Islet of Langerhans (tissue), 1 donor: ENCODE data around the gene FBXO31.
"Not testable (repeated sequence)": the region's sequence is repeated elsewhere in the genome, so short reads cannot be mapped to it uniquely, and the experiment has no call there.

Source experiments
- FAIRE-seq: peaks from one replicate; lab custom pipeline; 2011; peaks lifted over from hg19 to GRCh38; lab: Jason Lieb, UNC

The FBXO31 gene

DNA sequence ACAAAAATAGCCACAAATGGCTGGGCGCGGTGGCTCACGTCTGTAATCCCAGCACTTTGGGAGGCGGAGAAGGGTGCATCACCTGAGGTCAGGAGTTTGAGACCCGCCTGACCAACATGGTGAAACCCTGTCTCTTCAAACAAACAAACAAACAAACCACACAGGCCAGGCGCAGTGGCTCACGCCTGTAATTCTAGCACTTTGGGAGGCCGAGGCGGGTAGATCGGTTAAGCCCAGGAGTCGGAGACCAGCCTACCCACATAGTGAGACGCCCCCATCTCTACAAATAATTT lies 1.2 kb upstream of the FBXO31 start:
- not testable (repeated sequence) for FAIRE-seq

DNA sequence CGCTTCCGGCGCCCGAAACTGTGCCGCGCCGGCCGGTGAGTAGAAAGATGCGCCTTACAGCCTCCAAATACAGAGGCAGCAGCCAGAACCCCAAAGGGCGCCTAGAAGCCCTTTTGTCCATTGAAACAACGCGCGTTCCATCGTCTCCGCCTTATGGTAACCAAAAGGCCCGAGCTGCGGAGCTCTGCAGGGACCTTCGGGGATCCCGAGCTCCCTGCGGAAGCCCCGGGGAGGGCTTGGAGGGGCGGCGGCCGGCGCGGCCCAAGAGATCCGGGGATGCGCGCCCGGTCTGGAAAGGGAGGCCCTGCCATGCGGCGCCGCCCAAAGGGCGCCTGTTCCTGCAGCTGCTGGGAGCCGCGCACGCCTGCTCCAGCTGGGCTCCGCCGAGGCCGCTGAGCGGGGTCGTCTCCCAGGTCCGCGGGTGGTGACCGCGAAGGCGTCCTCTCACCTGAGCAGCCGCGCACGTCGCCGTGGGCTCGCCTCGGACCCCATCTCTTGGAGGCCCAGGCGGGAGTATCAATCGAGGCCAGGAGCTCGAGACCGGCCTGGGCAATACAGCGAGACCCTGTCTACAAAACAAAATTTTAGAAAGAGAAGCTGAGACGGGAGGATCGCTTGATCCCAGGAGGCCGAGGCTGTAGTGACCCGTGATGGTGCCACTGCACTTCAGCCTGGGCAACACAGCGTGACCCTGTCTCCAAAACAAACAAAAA lies 742 bp upstream of the FBXO31 start:
- no peak for FAIRE-seq

DNA sequence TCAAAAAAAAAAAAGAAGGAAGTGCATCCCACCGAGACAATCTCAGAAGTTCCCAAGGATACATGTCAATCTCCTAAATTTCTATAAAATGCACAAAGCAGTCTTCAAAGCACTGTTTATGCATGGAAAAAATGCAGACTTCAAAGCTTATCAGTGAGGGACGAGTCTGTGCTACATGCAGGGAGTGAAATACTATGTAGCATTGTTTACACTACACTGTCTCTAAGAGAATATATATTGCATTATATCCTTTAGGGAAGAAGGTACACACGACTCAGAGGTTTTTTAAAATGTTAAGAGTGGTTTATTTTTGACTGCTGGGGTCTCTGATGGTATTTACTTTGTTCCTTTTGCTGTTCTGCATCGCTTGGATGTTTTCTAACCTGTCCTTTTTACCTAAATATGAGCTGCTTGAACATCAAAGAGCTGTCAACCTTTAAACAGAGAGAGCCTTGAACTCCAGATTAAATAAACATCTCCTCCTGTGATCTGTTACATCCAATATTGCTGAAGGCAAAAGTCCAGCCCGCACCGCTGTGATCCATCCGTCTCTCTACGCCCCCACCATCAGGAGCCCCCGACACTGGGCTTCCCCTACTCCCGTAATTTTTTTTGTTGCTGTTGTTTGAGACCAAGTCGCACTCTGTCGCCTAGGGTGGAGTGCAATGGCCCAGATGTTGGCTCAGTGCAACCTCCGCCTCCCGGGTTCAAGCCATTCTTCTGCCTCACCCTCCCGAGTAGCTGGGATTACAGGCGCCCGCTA lies 1.4 kb downstream of the FBXO31 start:
- no peak for FAIRE-seq

DNA sequence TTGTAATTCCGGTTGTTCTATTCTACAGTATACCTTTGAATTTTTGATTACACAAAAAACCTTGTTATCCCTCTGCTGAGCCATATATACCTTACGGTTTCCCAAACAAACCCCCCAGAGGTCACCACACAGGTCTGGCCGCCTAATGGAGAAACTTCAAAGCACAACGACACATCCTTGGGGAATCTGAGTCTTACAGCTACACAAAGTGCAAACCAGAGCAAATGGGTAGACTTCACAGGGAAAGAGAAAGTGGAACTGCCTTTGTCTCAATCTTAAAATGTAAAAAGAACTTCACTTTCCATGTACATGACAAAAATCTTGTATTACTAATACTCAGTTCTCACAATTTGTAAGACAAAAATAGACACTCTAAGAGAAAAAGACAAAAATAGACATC lies 2.7 kb downstream of the FBXO31 start:
- FAIRE-seq: no peak

DNA sequence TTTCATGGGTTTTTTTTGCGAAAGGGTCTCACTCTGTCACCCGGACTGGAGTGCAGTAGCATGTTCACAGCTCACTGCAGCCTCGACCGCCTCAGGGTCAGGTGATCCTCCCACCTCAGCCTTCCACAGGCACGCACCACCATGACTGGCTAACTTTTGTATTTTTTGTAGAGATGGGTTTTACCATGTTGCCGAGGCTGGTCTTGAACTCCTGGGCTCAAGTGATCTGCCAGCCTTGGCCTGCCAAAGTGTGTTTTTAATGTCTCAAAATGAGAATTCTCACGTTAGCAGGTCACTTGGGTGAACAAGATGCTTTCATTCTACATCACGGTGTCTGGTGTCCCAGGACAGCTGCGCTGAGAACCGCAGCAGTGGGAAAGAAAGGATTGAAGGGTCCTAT lies 3.2 kb downstream of the FBXO31 start:
- no peak for FAIRE-seq

DNA sequence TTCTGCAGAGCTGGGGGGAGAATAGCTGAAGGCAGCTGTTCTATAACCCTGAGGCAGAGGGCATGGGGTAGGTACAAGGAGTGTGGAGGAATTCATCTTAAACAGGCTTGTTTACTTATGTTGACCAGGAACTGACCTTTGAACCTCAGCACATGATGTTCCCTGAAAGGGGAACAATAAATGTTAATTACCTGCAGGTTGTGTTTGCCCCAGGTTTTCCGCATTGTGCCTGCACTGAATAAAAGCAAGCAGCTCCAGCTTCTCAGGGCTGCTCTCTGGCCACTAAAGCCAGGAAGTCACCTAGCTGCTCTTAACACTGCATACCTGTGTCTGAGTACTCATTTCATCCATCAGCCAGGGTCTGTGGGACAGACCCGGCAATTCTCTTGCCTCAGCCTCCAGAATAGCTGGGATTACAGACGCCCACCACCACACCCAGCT lies 4.2 kb downstream of the FBXO31 start:
- FAIRE-seq: not testable (repeated sequence)

DNA sequence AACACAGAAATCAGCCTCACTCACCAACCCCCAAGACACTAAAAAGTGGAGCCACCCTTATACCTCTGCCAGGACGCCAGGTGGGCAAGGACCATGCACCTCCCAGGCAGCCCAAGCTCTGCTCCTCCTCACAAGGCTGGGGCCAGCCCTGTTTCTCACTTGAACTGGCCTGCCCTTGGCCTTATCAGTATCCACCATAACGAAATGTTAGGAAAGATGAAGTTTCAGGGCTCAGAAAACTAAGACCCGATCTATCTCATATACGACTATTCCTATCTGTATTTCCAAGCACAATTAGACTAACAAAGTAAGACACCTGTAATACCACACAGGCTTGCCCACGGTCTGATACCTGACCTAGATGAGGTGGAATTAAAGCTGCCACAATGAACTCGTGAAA lies 6.9 kb downstream of the FBXO31 start:
- FAIRE-seq: no peak

DNA sequence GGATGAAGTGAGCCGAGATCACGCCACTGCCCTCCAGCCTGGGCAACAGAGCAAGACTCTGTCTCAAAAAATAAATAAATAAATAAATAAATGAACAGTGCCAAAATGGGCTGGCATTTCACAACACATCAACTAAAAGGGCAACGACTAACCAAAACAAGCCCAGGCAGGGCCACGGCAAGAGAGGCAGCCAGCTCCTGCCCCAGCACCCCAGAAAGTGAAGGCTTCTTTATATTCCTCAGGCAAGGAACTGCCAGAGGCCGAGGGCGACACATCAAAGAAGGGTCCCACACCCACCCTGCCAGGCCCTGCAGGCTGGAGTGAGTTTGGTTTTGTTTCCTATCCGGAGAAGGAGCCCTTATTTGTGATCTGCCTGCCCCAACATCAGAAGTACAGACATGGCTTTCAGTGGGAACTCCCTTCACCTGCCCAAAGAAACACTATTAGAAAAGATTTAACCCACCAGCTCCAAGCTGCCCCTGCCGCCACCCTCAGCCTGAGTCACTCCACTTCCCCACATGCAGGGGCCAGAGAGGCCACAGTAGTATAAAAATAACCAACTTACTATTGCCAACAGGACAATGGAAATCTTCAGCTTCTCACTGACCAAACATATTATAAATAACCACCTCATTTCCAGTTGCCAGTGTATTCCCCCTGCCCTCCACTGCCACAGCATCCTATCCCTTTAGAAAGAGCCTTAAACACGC lies 8.0 kb downstream of the FBXO31 start:
- no peak for FAIRE-seq

DNA sequence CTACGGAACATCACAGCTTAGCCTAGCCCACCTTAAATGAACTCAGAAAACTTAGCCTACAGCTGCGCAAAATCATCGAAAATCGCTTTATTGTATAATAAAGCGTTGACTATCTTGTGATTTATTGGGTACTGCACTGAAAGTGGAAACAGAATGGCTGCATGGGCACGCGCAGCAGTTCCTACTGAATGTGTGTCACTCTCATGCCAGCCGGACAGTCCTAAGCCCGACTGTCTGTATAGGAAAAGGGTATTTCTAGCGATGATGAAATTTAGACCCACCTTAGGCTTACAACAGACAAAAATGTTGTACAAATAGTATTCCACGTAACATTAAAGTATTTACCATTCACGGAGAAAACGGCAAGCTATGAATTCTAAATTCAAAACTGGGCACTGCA lies 9.3 kb downstream of the FBXO31 start:
- FAIRE-seq: no peak

DNA sequence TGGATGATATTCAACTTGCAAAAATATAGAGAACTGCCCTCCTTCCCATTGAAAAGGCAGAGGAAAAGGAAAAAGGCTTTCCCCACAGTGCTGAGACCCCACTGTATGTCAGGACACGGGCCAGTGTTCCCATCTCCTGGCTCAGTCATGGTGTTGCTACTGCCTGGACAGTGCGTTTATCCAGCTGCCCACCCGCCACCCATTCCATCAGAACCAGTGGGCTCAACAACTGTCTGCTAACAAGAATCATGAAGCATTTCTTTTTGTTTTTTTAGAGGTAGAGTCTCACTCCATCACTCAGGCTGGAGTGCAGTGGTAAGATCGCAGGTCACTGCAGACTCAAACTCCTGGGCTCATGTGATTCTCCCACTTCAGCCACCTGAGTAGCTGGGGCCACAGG lies 11.3 kb downstream of the FBXO31 start:
- no peak for FAIRE-seq

DNA sequence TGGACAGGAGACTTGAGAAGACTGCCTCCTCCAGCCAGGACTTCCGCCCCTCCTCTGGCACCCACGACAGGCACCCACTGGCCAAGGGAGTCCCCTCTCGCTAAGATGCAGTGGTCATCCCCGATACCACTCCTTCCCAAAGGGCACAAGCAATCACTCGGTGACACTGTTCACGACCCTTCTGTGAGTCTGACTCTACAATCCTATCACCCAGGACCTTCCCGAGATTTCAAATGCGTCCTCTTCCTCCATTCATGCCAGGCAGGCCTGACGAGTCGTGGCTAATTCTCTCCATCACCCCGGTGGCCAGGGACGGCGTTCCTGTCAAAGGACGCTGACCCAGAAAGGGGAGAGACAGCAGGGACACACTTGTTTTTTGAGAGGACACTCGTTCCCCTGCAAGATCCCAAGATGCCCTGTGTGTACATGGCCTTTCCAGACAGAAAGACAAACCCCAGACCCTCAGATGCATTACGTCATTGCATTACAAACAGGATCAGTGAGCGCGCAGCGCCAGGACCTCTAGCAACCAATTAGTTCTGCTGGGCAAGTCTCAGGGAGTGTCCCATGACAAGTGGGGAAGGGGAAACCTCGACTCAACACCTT lies 12.2 kb downstream of the FBXO31 start:
- FAIRE-seq: no peak

DNA sequence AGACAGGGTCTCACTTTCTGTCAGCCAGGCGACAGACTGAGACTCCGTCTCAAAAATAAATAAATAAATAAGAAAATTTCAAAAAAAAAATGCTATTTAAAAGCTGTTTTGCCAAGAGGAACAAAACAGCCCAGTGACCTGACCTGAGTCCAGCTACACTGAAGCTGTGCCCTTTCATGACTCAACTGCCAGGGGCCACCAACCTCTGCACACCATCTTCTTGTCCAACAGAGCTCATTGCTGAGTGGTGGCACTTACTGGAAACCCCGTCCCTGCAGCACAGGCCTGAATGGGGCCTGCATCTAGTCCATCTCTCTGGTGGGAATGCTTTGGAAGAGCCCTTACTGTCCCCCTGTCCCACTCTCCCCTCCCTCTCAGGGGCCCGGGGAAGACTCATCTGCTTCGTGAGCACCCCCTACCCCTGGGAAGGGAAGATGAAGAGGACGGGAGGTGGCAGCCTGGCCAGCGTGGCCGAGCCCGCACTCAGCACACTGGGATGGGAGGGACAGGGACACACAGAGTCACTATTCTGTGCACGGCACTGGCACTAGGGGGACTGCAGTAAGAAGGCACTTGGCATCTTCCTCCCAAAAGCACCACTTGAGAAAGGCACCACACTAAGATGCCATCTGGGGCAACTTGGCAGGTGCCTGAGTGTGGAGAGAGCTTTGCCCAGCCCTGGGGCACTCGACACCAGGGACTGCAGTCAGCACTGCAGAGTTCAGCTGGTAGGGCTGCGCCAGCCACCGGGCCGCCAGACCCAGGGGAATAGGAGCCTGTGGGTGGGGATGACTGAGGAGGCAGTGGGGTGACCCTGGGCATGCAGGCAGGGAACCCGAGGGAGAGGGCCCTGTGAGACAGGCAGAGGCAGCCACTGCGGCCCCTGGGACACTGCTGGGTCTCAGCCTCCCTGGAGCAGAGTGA lies 13.5 kb downstream of the FBXO31 start:
- FAIRE-seq: no peak

DNA sequence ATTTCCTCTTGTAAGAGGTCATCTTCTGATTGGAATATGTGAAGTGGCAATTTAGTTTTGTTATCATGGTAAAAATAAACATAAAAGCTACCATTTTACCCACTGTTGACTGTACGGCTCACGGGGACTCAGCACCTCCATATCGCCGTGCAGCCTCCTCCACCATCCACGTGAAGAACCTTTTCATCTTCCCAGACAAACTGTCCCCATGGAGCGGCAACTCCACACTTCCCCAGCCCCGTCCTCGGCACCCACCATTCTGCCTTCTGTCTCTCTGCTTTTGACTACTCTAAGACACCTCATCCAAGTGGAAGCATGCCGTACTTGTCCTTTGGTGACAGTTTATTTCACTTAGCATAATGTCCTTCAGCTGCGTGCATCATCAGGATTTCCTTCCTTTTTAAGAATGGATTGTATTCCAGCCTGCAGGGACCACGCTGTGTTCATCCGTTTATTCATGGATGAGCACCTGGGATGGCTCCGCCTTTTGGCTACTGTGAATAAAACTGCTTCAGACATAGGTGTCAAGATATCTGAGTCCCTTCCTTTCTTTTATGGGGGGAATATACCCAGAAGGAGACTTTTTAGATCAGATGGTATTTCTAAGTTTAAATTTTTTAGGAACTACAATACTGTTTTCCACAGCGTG lies 14.3 kb downstream of the FBXO31 start:
- FAIRE-seq: no peak

DNA sequence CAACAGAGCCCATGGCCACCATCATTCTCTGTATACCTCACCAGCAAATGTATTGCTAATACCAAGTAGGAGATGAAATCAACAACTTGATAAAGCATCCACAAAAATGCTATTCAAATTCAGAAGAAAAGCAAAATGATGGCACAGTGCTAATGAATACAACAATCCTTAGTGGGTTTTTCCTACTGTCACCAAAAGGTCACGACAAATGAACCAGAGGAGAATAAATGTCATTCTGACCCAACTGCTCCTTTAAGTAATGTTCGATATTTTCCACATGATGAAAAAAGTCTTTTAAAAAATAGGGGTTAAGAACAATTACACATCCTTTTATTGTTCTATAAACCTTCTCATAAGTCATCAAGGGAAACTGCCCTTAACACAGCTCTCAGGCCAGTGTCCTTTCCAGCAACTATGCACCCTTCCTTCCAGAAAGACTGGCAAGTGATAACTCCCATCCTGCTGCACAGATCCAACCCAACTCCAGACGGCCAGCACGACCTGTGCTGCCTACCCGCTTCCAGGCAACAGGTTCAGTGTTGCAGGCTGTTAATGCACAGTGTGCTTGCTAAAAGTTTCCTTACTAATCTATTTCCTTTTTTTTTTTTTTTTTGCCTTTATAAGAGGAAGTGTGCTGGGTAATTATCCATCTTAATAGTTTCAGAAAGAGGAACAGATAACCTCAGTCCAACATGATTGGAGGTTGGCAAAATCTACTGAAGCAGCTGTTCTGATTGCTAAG lies 15.4 kb downstream of the FBXO31 start:
- no peak for FAIRE-seq

DNA sequence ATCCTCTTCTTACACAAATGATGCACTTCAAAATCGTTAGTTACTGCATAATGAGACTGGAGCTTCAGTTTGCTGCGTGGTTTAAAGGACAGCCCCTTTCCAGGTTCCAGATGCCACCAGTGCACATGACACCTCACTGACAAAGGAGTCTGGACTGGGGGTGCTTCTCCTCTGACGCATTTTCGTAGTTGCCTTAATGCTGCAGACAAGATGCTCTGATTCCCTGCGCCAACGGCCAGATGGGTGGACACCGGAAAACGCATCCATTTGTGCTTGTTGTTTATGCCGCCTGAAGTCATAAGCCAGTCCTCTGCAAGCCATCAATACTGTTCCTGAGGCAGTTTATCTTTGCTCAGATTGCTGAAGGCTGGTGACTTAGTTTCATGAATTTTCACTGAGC lies 16.0 kb downstream of the FBXO31 start:
- FAIRE-seq: no peak

DNA sequence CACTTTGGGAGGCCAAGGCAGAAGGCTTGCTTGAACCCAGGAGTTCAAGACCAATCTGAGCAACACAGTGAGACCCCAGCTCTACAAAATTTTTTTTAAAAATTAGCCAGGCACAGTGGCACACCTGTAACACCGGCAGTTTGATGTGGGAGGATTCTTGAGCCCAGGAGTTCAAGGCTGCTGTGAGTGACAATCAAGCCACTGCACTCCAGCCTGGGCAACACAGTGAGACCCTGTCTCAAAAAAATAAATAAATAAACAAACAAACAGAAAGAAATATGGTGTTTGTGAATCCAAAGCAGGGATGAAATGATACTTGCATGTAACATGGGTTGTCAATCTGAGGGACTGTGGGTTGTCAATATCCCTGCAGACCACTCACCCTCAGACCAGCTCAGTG lies 16.6 kb downstream of the FBXO31 start:
- no peak for FAIRE-seq

DNA sequence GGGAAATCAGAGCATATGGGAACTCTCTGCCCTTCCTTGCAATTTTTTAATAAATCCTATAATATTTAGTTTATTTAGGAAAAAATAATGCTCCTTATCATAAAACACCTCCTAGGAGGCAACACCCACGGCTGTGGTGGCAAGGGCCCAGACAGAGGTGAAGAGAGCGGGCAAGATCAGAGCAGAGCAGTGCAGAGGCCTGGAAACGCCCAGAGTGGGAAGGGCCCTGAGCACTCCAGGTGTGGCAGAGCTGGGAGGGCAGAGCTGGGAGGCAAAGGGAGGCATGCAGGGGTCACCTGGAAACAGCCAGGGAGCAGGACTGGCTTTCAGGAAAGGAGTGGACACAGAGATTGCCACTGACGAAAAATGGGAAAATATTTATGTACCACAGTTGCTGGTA lies 17.3 kb downstream of the FBXO31 start:
- FAIRE-seq: no peak

DNA sequence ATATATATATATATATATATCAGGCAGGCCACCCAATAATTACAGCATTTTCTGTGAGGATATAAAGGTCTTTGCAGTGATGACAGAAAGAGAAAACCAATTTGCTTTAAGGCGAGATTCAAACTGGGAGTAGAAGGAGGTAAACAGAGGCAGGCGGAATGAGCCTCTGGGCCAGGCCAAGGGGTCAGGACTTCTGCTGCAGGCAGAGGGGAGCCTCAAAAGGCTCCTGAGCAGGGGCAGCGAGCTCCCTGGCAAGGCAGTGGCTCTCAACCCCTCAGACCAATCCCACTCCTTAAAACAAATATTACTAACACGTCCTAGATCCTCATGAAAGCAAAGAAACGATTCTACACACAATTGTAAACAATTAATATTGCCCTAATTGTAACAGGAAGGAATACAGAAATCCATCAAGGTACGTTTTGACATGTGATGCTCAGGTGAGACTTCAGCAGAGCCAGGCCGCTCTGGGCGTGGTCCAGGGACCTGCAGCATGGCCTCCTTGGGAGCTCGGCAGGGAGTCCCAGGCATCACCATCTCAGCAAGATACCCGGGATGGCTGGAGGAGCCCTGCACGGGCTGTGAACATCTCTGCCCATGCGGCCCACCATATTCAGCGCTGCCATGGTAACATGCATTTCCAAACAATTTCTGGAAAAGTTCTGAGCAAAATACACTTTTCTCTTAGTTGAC lies 18.4 kb downstream of the FBXO31 start:
- FAIRE-seq: no peak

DNA sequence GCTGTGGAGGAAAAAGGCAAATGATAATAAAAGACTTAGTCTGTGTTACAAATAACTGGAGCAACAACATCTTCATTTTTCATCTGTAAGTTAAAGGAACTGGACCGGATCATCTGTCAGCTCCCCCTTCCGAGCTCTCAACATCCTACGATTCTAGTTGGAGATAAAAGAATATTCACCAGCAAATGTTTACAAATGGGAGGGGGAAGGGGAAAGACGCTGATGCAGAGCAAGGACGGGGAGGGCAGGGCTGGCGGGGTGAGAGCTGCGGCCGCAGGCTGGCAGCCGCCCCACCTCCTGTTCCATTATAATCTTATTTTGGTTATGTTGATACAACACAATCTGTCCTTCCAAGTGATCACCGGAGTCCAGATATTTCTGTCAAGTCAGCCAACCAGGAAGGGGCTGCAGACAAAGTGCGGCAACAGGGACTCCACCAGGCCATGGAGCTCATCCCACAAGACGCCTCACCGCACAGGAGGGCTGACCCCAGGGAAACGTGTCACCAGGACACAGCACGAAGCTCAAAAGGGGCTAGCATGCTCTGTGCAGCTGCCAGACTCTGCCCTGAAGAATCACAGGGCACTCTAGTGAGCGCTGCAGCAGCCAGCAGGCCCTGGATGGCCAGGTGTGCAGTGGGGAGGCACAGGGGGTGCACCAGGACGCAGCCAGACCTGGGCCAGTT lies 19.7 kb downstream of the FBXO31 start:
- FAIRE-seq: peak; percentile 43
